OCI-LY1 (cell line): ENCODE data around the gene HIP1R.

ENCODE experiments used
- H2AFZ ChIP-seq: fragments of 200-600 bp; sonication (generic), shearing (Covaris generic); 2 replicates; pipeline ENCODE4 v1.6.0; 2014; ENCODE audit warnings: antibody characterized with exemption, mild to moderate bottlenecking, low read length
- H3F3A ChIP-seq: fragments of 200-600 bp; sonication (generic), shearing (Covaris generic); 2 replicates; pipeline ENCODE4 v1.6.0; 2014; ENCODE audit warnings: mild to moderate bottlenecking, antibody characterized with exemption, low read length, moderate library complexity; ENCODE audit not compliant: insufficient read depth
- H3K27ac ChIP-seq: fragments of 200-600 bp; sonication (generic); 2 replicates; pipeline ENCODE4 v1.5.1; 2014; ENCODE audit warnings: low read length, mixed run types, mild to moderate bottlenecking, low read depth; ENCODE audit not compliant: poor library complexity, severe bottlenecking
- H3K27me3 ChIP-seq: fragments of 200-600 bp; sonication (generic); 2 replicates; pipeline ENCODE4 v1.6.0; 2014; ENCODE audit warnings: antibody characterized with exemption, mild to moderate bottlenecking, low read length, moderate library complexity; ENCODE audit not compliant: insufficient read depth
- H3K36me3 ChIP-seq: fragments of 200-600 bp; sonication (generic); 2 replicates; pipeline ENCODE4 v1.6.1; 2014; ENCODE audit warnings: mild to moderate bottlenecking, antibody characterized with exemption, low read length, moderate library complexity, mixed read lengths; ENCODE audit not compliant: insufficient read depth
- H3K4me1 ChIP-seq: fragments of 200-600 bp; sonication (generic); 2 replicates; pipeline ENCODE4 v1.5.1; 2014; ENCODE audit warnings: mild to moderate bottlenecking, low read length, moderate library complexity; ENCODE audit not compliant: insufficient read depth, severe bottlenecking
- H3K4me2 ChIP-seq: fragments of 200-600 bp; sonication (generic), shearing (Covaris generic); 2 replicates; pipeline ENCODE4 v1.6.1; 2014; ENCODE audit warnings: low read length
- H3K4me3 ChIP-seq: fragments of 200-600 bp; sonication (generic); 2 replicates; pipeline ENCODE4 v1.5.1; 2014; ENCODE audit warnings: low read length, low read depth, mild to moderate bottlenecking, mixed read lengths; ENCODE audit not compliant: poor library complexity, severe bottlenecking
- H3K79me2 ChIP-seq: fragments of 200-600 bp; shearing (Covaris generic); 2 replicates; pipeline ENCODE4 v1.6.1; 2016; ENCODE audit warnings: mixed run types, low read length, mixed read lengths; ENCODE audit not compliant: insufficient read depth
- H3K9ac ChIP-seq: fragments of 200-600 bp; sonication (generic), shearing (Covaris generic); 2 replicates; pipeline ENCODE4 v1.6.1; 2014; ENCODE audit warnings: mild to moderate bottlenecking, low read length, mixed read lengths
- H3K9me2 ChIP-seq: fragments of 200-600 bp; sonication (generic), shearing (Covaris generic); 2 replicates; pipeline ENCODE4 v1.6.1; 2014; ENCODE audit warnings: low read depth, mild to moderate bottlenecking, low read length, mixed read lengths
- H3K9me3 ChIP-seq: fragments of 200-600 bp; shearing (Covaris generic); 2 replicates; pipeline ENCODE4 v1.6.1; 2014; ENCODE audit warnings: low read length, mixed read lengths
- H4K20me1 ChIP-seq: fragments of 200-600 bp; sonication (generic), shearing (Covaris generic); 2 replicates; pipeline ENCODE4 v1.6.0; 2016; ENCODE audit warnings: mild to moderate bottlenecking, low read length; ENCODE audit not compliant: insufficient read depth
- CTCF ChIP-seq: fragments of 200-600 bp; sonication (generic), shearing (Covaris generic); IDR thresholded peaks from 2 replicates; pipeline ENCODE4 v1.5.1; 2017; ENCODE audit warnings: mild to moderate bottlenecking, antibody characterized with exemption, low read length, moderate library complexity, mixed read lengths
- EZH2 ChIP-seq: fragments of 200-600 bp; sonication (generic), shearing (Covaris generic); IDR thresholded peaks from 2 replicates; pipeline ENCODE4 v1.8.0; 2017; ENCODE audit warnings: borderline replicate concordance, mixed run types, mild to moderate bottlenecking, antibody characterized with exemption, low read length, moderate library complexity, mixed read lengths

HIP1R gene

GRCh38 chr12:122830517-122831214 lies 4.6 kb upstream of the HIP1R start:
- no peak overlapping the region for H2AFZ ChIP-seq

GRCh38 chr12:122834104-122834920 lies 945 bp upstream of the HIP1R start:
- H3K9me2 ChIP-seq: no peaks in the 10 kb centered on the region
- no peaks in the 10 kb centered on the region for H3K9me3 ChIP-seq
- peaks cover 11% of the 10 kb centered on the region for H3K36me3 ChIP-seq
- peak overlapping the region; percentile 56 for H3K4me2 ChIP-seq
- peaks cover 23% of the 10 kb centered on the region for H3K4me1 ChIP-seq
- no peak overlapping the region for H2AFZ ChIP-seq
- H3K79me2 ChIP-seq: no peaks in the 10 kb centered on the region
- H3K27ac ChIP-seq: no peak overlapping the region
- H3K9ac ChIP-seq: no peak overlapping the region; the same call in 1 of the 2 replicates
- no peak for TF ChIP-seq EZH2
- no peak for TF ChIP-seq CTCF
- H3K27me3 ChIP-seq: no peaks in the 10 kb centered on the region
- no peaks in the 10 kb centered on the region for H3F3A ChIP-seq
- H4K20me1 ChIP-seq: no peaks in the 10 kb centered on the region
- H3K4me3 ChIP-seq: peak overlapping the region; percentile 64

More at GRCh38 chr12:122830517-122831214, 4.6 kb upstream of the HIP1R start:
- peaks cover 16% of the 10 kb centered on the region for H3K4me1 ChIP-seq
- no peak overlapping the region for H3K4me3 ChIP-seq
- no peaks in the 10 kb centered on the region for H3K79me2 ChIP-seq
- H3K27me3 ChIP-seq: no peaks in the 10 kb centered on the region
- TF ChIP-seq CTCF (no peak), EZH2 (no peak)
- H3K9me3 ChIP-seq: no peaks in the 10 kb centered on the region
- H3K9me2 ChIP-seq: no peaks in the 10 kb centered on the region
- H4K20me1 ChIP-seq: no peaks in the 10 kb centered on the region
- no peaks in the 10 kb centered on the region for H3K36me3 ChIP-seq
- no peak overlapping the region for H3K9ac ChIP-seq
- H3K4me2 ChIP-seq: no peak overlapping the region
- no peaks in the 10 kb centered on the region for H3F3A ChIP-seq
- no peak overlapping the region for H3K27ac ChIP-seq

- no peaks in the 10 kb centered on the region for H4K20me1 ChIP-seq
- no peak for TF ChIP-seq CTCF
- TF ChIP-seq EZH2: no peak
These were observed 431 bp downstream of the HIP1R start for GRCh38 chr12:122835750-122836026.

More at GRCh38 chr12:122835750-122836026, 431 bp downstream of the HIP1R start:
- Histone ChIP-seq H3K9ac (peak overlapping the region; percentile 66), H3K4me3 (peak overlapping the region; percentile 70), H2AFZ (no peak overlapping the region), H3K4me1 (peaks cover 23% of the 10 kb centered on the region), H3K4me2 (peak overlapping the region; percentile 84), H3F3A (no peaks in the 10 kb centered on the region), H3K27ac (peak overlapping the region; percentile 72), H3K9me2 (no peaks in the 10 kb centered on the region), H3K9me3 (no peaks in the 10 kb centered on the region), H3K36me3 (peaks cover 16% of the 10 kb centered on the region), H3K79me2 (no peaks in the 10 kb centered on the region), H3K27me3 (no peaks in the 10 kb centered on the region)
